HG02884 (cell line): ENCODE data around the gene GORAB.

Experiments used
- ATAC-seq: cut with Tn5 transposase; IDR thresholded peaks from one replicate; pipeline ENCODE4 v1.9.1; 2021; ENCODE audit warnings: mild to moderate bottlenecking, moderate library complexity; ENCODE audit not compliant: unreplicated experiment

Gene GORAB

GRCh38 chr1:170537798-170538503 is 6.0 kb downstream of the GORAB start:
- no peak for ATAC-seq

- no peak for ATAC-seq
These were observed 6.7 kb downstream of the GORAB start for GRCh38 chr1:170538687-170539086.

GRCh38 chr1:170539154-170539553 is 7.2 kb downstream of the GORAB start:
- ATAC-seq: no peak

GRCh38 chr1:170544624-170545023 is 12.7 kb downstream of the GORAB start:
- ATAC-seq: no peak

GRCh38 chr1:170545476-170545875 is 13.5 kb downstream of the GORAB start:
- ATAC-seq: no peak

GRCh38 chr1:170547255-170547654 is 15.3 kb downstream of the GORAB start:
- no peak for ATAC-seq

GRCh38 chr1:170548497-170548896 is 16.5 kb downstream of the GORAB start:
- no peak for ATAC-seq

GRCh38 chr1:170555370-170555769 is 23.4 kb downstream of the GORAB start:
- no peak for ATAC-seq

- ATAC-seq: no peak
These were observed 25.0 kb downstream of the GORAB start for GRCh38 chr1:170556917-170557316.

- ATAC-seq: no peak
These were observed 26.8 kb downstream of the GORAB start for GRCh38 chr1:170558731-170559130.

GRCh38 chr1:170559166-170559565 is 27.2 kb downstream of the GORAB start:
- no peak for ATAC-seq

- ATAC-seq: no peak
These were observed 28.8 kb downstream of the GORAB start for GRCh38 chr1:170560681-170561285.

- ATAC-seq: no peak
These were observed 30.8 kb downstream of the GORAB start for GRCh38 chr1:170562646-170563338.

- no peak for ATAC-seq
These were observed 35.2 kb downstream of the GORAB start for GRCh38 chr1:170567214-170567613.

GRCh38 chr1:170568197-170568596 is 36.2 kb downstream of the GORAB start:
- ATAC-seq: no peak

- no peak for ATAC-seq
These were observed 45.0 kb downstream of the GORAB start for GRCh38 chr1:170576980-170577379.

GRCh38 chr1:170578359-170578758 is 46.4 kb downstream of the GORAB start:
- no peak for ATAC-seq

- ATAC-seq: no peak
These were observed 48.9 kb downstream of the GORAB start for GRCh38 chr1:170580636-170581440.

- ATAC-seq: no peak
These were observed 51.2 kb downstream of the GORAB start for GRCh38 chr1:170583186-170583585.

GRCh38 chr1:170586321-170587252 is 54.6 kb downstream of the GORAB start:
- no peak for ATAC-seq
